ENCODE measurements around the gene MYMX. TPM values are rescaled to one million over a fixed set of nuclear protein-coding genes. Genes with fewer than 3 reads are reported as not detected.

Gene MYMX
- total RNA-seq, 3 donors from 2014 or later: not detected

GRCh38 chr6:44263354-44264100 lies 46.8 kb downstream of the MYMX start:
- H3K27me3 Mint-ChIP-seq (ENCODE audit: low read depth): peaks cover 2% of the 10 kb centered on the region
- ATAC-seq (peak; percentile 18 to 19), DNase-seq (peak; percentile 14)
- H3K9me3 Mint-ChIP-seq: no peaks in the 10 kb centered on the region
- peak overlapping the region; percentile 98 for H3K4me3 Mint-ChIP-seq
- peaks cover 24% of the 10 kb centered on the region for H3K36me3 Mint-ChIP-seq (ENCODE audit: insufficient read depth)
- H3K4me1 Mint-ChIP-seq (ENCODE audit: low read depth): peaks cover 43% of the 10 kb centered on the region

- Mint-ChIP-seq H3K4me3 (peak overlapping the region; percentile 98), H3K4me1 (ENCODE audit: low read depth) (peaks cover 43% of the 10 kb centered on the region), H3K9me3 (no peaks in the 10 kb centered on the region), H3K36me3 (ENCODE audit: insufficient read depth) (peaks cover 19% of the 10 kb centered on the region), H3K27me3 (ENCODE audit: low read depth) (peaks cover 10% of the 10 kb centered on the region)
- ATAC-seq: peak; percentile 16 to 22
- no peak for DNase-seq
Observed at GRCh38 chr6:44264154-44265006, 47.7 kb downstream of the MYMX start.

GRCh38 chr6:44265007-44265721 lies 48.4 kb downstream of the MYMX start, which contains the start of gene NFKBIE:
Gene NFKBIE, minus strand, starts transcription at chr6:44265551. Its CDS starts 205 bp downstream, at chr6:44265346.
- no peaks in the 10 kb centered on the region for H3K9me3 Mint-ChIP-seq
- peak within 1 kb of the TSS; percentile 98 for H3K4me3 Mint-ChIP-seq
- H3K27me3 Mint-ChIP-seq (ENCODE audit: low read depth): peaks cover 17% of the 10 kb centered on the region
- H3K36me3 Mint-ChIP-seq (ENCODE audit: insufficient read depth): peaks cover 13% of the 10 kb centered on the region
- DNase-seq: peak; percentile 96
- peak; percentile 71 to 73 for ATAC-seq
- peaks cover 50% of the 10 kb centered on the region for H3K4me1 Mint-ChIP-seq (ENCODE audit: low read depth)

- H3K9me3 Mint-ChIP-seq: no peaks in the 10 kb centered on the region
- ATAC-seq (no peak), DNase-seq (no peak)
- peaks cover 49% of the 10 kb centered on the region for H3K4me1 Mint-ChIP-seq (ENCODE audit: low read depth)
- peaks cover 8% of the 10 kb centered on the region for H3K36me3 Mint-ChIP-seq (ENCODE audit: insufficient read depth)
- H3K27me3 Mint-ChIP-seq (ENCODE audit: low read depth): peaks cover 17% of the 10 kb centered on the region
- peak overlapping the region; percentile 98 for H3K4me3 Mint-ChIP-seq
Observed at GRCh38 chr6:44265722-44266233, 49.1 kb downstream of the MYMX start.

GRCh38 chr6:44266347-44266746 lies 49.6 kb downstream of the MYMX start:
- Mint-ChIP-seq H3K36me3 (ENCODE audit: insufficient read depth) (peaks cover 3% of the 10 kb centered on the region), H3K27me3 (ENCODE audit: low read depth) (peaks cover 21% of the 10 kb centered on the region), H3K4me3 (peak overlapping the region; percentile 25), H3K4me1 (ENCODE audit: low read depth) (peaks cover 46% of the 10 kb centered on the region), H3K9me3 (no peaks in the 10 kb centered on the region)
- DNase-seq (no peak), ATAC-seq (no peak)

- peaks cover 39% of the 10 kb centered on the region for H3K4me1 Mint-ChIP-seq (ENCODE audit: low read depth)
- H3K9me3 Mint-ChIP-seq: no peaks in the 10 kb centered on the region
- peaks cover 30% of the 10 kb centered on the region for H3K27me3 Mint-ChIP-seq (ENCODE audit: low read depth)
- ATAC-seq: no peak
- peaks cover 3% of the 10 kb centered on the region for H3K36me3 Mint-ChIP-seq (ENCODE audit: insufficient read depth)
- H3K4me3 Mint-ChIP-seq: no peak overlapping the region
- DNase-seq: no peak
Observed at GRCh38 chr6:44267252-44267651, 50.5 kb downstream of the MYMX start.

Other genes starting within 250 kb of the MYMX start
- gene MRPL14, start 89.5 kb upstream of the MYMX start, total RNA-seq: 10 to 100 TPM; 51.0 to 87.9 (median 56.6) TPM
- 10 to 100 TPM; 17.4 to 22.6 (median 17.5) TPM for gene TMEM63B, start 89.4 kb upstream of the MYMX start, total RNA-seq
- under 1 TPM in 1 of 3 donors, not detected in 2; 0.68 TPM for gene CAPN11, start 58.1 kb upstream of the MYMX start, total RNA-seq
- gene SLC29A1, start 6.7 kb downstream of the MYMX start, total RNA-seq: 100 to 1,000 TPM; 165 to 199 (median 181) TPM
- 1,000 to 10,000 TPM; 3,050 to 3,190 (median 3,088) TPM for gene HSP90AB1, start 30.2 kb downstream of the MYMX start, total RNA-seq
- gene SLC35B2, start 40.6 kb downstream of the MYMX start, total RNA-seq: 10 to 100 TPM; 35.0 to 42.5 (median 40.8) TPM
- gene NFKBIE, start 48.6 kb downstream of the MYMX start, total RNA-seq: 10 to 100 TPM; 30.0 to 36.4 (median 33.1) TPM
- gene TMEM151B, start 53.5 kb downstream of the MYMX start, total RNA-seq: under 1 TPM in 2 of 3 donors, not detected in 1; 0.03 to 0.05 TPM
- gene AARS2, start 96.4 kb downstream of the MYMX start, total RNA-seq: 10 to 100 TPM; 29.4 to 31.5 (median 29.8) TPM
- not detected for gene SPATS1, start 125.7 kb downstream of the MYMX start, total RNA-seq
- 10 to 100 TPM; 23.5 to 24.5 (median 23.9) TPM for gene CDC5L, start 170.8 kb downstream of the MYMX start, total RNA-seq